DND-41 (cell line): ENCODE measurements around the gene DIRAS2.
"Not testable (repeated sequence)": the region's sequence is repeated elsewhere in the genome, so short reads cannot be mapped to it uniquely, and the experiment has no call there.

Experiments used
- ATAC-seq: fragments of 200-7000 bp; cut with Tn5 transposase; 3 replicates; pipeline ENCODE4 v1.9.1; 2021; ENCODE audit warnings: low read depth; ENCODE audit not compliant: insufficient read depth
- DNase-seq: peaks from one replicate; pipeline ENCODE4 v3.0.0-alpha.2; 2020
- H2AFZ ChIP-seq: 2 replicates; pipeline ENCODE4 v1.6.0; 2012; ENCODE audit warnings: low read depth, low read length
- H3K27ac ChIP-seq: 2 replicates; pipeline ENCODE4 v1.5.1; 2012; ENCODE audit warnings: low read length, inconsistent platforms
- H3K27me3 ChIP-seq: fragments of 200-600 bp; sonication (generic); 2 replicates; pipeline ENCODE4 v1.6.0; 2012; ENCODE audit warnings: low read length, mild to moderate bottlenecking, inconsistent platforms; ENCODE audit not compliant: insufficient read depth, poor library complexity
- H3K36me3 ChIP-seq: 2 replicates; pipeline ENCODE4 v1.5.1; 2012; ENCODE audit warnings: low read length, inconsistent platforms; ENCODE audit not compliant: insufficient read depth
- H3K4me1 ChIP-seq: 2 replicates; pipeline ENCODE4 v1.5.1; 2012; ENCODE audit warnings: mild to moderate bottlenecking, low read length; ENCODE audit not compliant: insufficient read depth
- H3K4me2 ChIP-seq: 2 replicates; pipeline ENCODE4 v1.6.0; 2012; ENCODE audit warnings: mild to moderate bottlenecking, moderate library complexity, low read length, inconsistent platforms; ENCODE audit not compliant: insufficient read depth
- H3K4me3 ChIP-seq, 2 experiments: fragments of 200-600 bp in 1 of 2; shearing (Covaris generic) in 1 of 2; 2 replicates each; pipeline ENCODE4 v1.5.1; 2012 to 2016; ENCODE audit warnings: inconsistent platforms in 2 of 2, low read length in 2 of 2, mild to moderate bottlenecking in 2 of 2, low read depth in 1 of 2, moderate library complexity in 1 of 2
- H3K79me2 ChIP-seq: 2 replicates; pipeline ENCODE4 v1.6.0; 2012; ENCODE audit warnings: low read length, inconsistent platforms; ENCODE audit not compliant: insufficient read depth
- H3K9ac ChIP-seq: 2 replicates; pipeline ENCODE4 v1.6.0; 2012; ENCODE audit warnings: low read depth, mild to moderate bottlenecking, inconsistent platforms, low read length, moderate library complexity
- H3K9me3 ChIP-seq: 2 replicates; pipeline ENCODE4 v1.5.1; 2012; ENCODE audit warnings: low read length, moderate library complexity, mild to moderate bottlenecking, inconsistent platforms; ENCODE audit not compliant: insufficient read depth, severe bottlenecking
- H4K20me1 ChIP-seq: 2 replicates; pipeline ENCODE4 v1.6.0; 2012; ENCODE audit warnings: low read length; ENCODE audit not compliant: insufficient read depth
- EZH2 ChIP-seq: IDR thresholded peaks from 3 replicates; pipeline ENCODE4 v1.6.1; 2012; ENCODE audit warnings: borderline replicate concordance, low read depth, mild to moderate bottlenecking, moderate library complexity, low read length, inconsistent platforms; ENCODE audit not compliant: severe bottlenecking
- TF ChIP-seq, protein P1 (sequence below): IDR thresholded peaks from 2 replicates; pipeline ENCODE4 v1.5.1; 2012; ENCODE audit warnings: borderline replicate concordance, low read length, moderate library complexity, mild to moderate bottlenecking; ENCODE audit not compliant: poor library complexity, severe bottlenecking; ENCODE audit errors: extremely low read depth

DIRAS2 gene

DNA sequence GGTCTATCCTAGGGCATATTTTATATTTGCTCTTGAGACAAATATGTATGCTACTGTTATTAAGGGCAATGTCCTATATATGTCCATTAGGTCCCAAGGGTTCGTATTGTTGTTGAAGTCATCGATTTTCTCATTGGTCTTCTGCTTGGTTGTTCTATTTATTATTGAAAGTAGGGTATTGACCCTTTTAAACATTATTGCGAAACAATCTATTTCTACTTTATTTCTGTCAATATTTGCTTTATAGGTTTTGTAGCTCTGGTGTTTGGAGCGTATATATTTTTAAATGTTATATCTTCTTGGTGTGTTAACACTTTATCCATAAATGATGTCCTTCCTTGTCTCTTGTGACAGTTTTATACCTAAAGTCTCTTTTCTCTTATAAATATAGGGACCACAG, 16.2 kb upstream of the DIRAS2 start:
- TF ChIP-seq, protein P1, sequence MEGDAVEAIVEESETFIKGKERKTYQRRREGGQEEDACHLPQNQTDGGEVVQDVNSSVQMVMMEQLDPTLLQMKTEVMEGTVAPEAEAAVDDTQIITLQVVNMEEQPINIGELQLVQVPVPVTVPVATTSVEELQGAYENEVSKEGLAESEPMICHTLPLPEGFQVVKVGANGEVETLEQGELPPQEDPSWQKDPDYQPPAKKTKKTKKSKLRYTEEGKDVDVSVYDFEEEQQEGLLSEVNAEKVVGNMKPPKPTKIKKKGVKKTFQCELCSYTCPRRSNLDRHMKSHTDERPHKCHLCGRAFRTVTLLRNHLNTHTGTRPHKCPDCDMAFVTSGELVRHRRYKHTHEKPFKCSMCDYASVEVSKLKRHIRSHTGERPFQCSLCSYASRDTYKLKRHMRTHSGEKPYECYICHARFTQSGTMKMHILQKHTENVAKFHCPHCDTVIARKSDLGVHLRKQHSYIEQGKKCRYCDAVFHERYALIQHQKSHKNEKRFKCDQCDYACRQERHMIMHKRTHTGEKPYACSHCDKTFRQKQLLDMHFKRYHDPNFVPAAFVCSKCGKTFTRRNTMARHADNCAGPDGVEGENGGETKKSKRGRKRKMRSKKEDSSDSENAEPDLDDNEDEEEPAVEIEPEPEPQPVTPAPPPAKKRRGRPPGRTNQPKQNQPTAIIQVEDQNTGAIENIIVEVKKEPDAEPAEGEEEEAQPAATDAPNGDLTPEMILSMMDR, result no peak
- no peak for TF ChIP-seq EZH2
- no peak overlapping the region for H2AFZ ChIP-seq
- no peaks in the 10 kb centered on the region for H3K79me2 ChIP-seq
- no peaks in the 10 kb centered on the region for H3K4me1 ChIP-seq
- no peaks in the 10 kb centered on the region for H4K20me1 ChIP-seq
- H3K27ac ChIP-seq, result no peak overlapping the region
- H3K9ac ChIP-seq, result no peak overlapping the region
- no peak for ATAC-seq
- no peaks in the 10 kb centered on the region for H3K36me3 ChIP-seq
- H3K4me2 ChIP-seq, result no peak overlapping the region
- H3K9me3 ChIP-seq, result no peaks in the 10 kb centered on the region
- peaks cover 4% of the 10 kb centered on the region for H3K27me3 ChIP-seq
- no peak for DNase-seq
- no peak overlapping the region for H3K4me3 ChIP-seq

DNA sequence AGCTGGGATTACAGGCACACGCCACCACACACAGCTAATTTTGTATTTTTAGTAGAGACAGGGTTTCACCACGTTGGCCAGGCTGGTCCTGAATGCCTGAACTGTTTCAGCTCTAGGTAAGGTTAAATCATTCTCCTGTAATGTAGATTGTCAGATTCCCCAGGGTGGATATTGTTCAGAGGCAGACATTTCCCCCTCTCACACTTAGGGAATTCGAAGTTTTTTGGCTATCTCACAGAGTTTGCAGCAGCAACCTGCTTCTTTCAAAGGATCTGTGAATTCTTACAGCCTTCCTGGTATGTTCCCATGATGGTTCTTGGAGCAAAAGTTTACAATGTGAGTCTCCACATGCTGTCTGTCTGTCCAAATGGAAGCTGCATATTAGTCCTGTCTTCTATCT, 15.6 kb upstream of the DIRAS2 start:
- Histone ChIP-seq H3K9ac (no peak overlapping the region), H3K79me2 (no peaks in the 10 kb centered on the region), H3K4me1 (no peaks in the 10 kb centered on the region), H3K27me3 (peaks cover 4% of the 10 kb centered on the region), H3K4me2 (no peak overlapping the region), H4K20me1 (no peaks in the 10 kb centered on the region), H3K9me3 (no peaks in the 10 kb centered on the region), H3K4me3 (no peak overlapping the region), H3K36me3 (no peaks in the 10 kb centered on the region), H3K27ac (no peak overlapping the region), H2AFZ (no peak overlapping the region)
- DNase-seq (no peak), ATAC-seq (no peak)
- no peak for TF ChIP-seq EZH2
- TF ChIP-seq, protein P1, result no peak

- H3K79me2 ChIP-seq, H3K4me2 ChIP-seq, H3K27ac ChIP-seq, H3K4me1 ChIP-seq, H3K4me3 ChIP-seq, DNase-seq, H3K9ac ChIP-seq, H2AFZ ChIP-seq, H3K36me3 ChIP-seq, ATAC-seq, H3K9me3 ChIP-seq, H4K20me1 ChIP-seq, H3K27me3 ChIP-seq: not testable (repeated sequence)
Observed at GRCh38 chr9:90656876-90657275, 14.3 kb upstream of the DIRAS2 start.

GRCh38 chr9:90651246-90651645, 8.6 kb upstream of the DIRAS2 start:
- Histone ChIP-seq H3K27me3 (no peaks in the 10 kb centered on the region), H3K36me3 (no peaks in the 10 kb centered on the region), H3K9me3 (peaks cover 5% of the 10 kb centered on the region), H2AFZ (no peak overlapping the region), H3K4me2 (no peak overlapping the region), H3K4me3 (no peak overlapping the region), H3K79me2 (no peaks in the 10 kb centered on the region), H3K27ac (no peak overlapping the region), H3K4me1 (no peaks in the 10 kb centered on the region), H4K20me1 (no peaks in the 10 kb centered on the region), H3K9ac (no peak overlapping the region)
- ATAC-seq (no peak), DNase-seq (no peak)
- TF ChIP-seq, protein P1, result no peak
- no peak for TF ChIP-seq EZH2
